GM19099 (cell line): ENCODE data around the gene RNASEL.

Experiments
- POLR2A ChIP-seq: IDR thresholded peaks from 3 replicates; pipeline ENCODE4 v1.6.1; 2011; ENCODE audit warnings: low read depth; ENCODE audit not compliant: insufficient read length; ENCODE audit errors: extremely low read depth

The RNASEL gene

GRCh38 chr1:182588500-182589396, at the start of gene RNASEL:
Gene RNASEL (minus strand): TSS chr1:182589256. CDS start chr1:182586806, 2,450 bp downstream.
- peak; percentile 42 for TF ChIP-seq POLR2A

GRCh38 chr1:182637769-182638168, 48.7 kb upstream of the RNASEL start:
- no peak for TF ChIP-seq POLR2A

- TF ChIP-seq POLR2A = no peak
Observed at GRCh38 chr1:182635871-182636270, 46.8 kb upstream of the RNASEL start.

- no peak for TF ChIP-seq POLR2A
Observed at GRCh38 chr1:182634306-182635072, 45.4 kb upstream of the RNASEL start.

- TF ChIP-seq POLR2A = no peak
Observed at GRCh38 chr1:182633657-182634281, 44.7 kb upstream of the RNASEL start.

- TF ChIP-seq POLR2A = no peak
Observed at GRCh38 chr1:182633031-182633430, 44.0 kb upstream of the RNASEL start.

- no peak for TF ChIP-seq POLR2A
Observed at GRCh38 chr1:182631954-182632353, 42.9 kb upstream of the RNASEL start.

GRCh38 chr1:182631053-182631677, 42.1 kb upstream of the RNASEL start:
- no peak for TF ChIP-seq POLR2A

- no peak for TF ChIP-seq POLR2A
Observed at GRCh38 chr1:182630586-182630985, 41.5 kb upstream of the RNASEL start.

GRCh38 chr1:182629499-182630096, 40.5 kb upstream of the RNASEL start:
- no peak for TF ChIP-seq POLR2A

GRCh38 chr1:182629080-182629479, 40.0 kb upstream of the RNASEL start:
- no peak for TF ChIP-seq POLR2A

GRCh38 chr1:182628657-182629056, 39.6 kb upstream of the RNASEL start:
- no peak for TF ChIP-seq POLR2A

- no peak for TF ChIP-seq POLR2A
Observed at GRCh38 chr1:182627622-182628021, 38.6 kb upstream of the RNASEL start.

- no peak for TF ChIP-seq POLR2A
Observed at GRCh38 chr1:182626527-182626926, 37.5 kb upstream of the RNASEL start.
